Retinal pigment epithelial cell (primary cell): ENCODE measurements around the gene MAN1C1.
"Not testable (repeated sequence)": the region's sequence is repeated elsewhere in the genome, so short reads cannot be mapped to it uniquely, and the experiment has no call there.

Experiments
- DNase-seq: peaks from one replicate; pipeline ENCODE4 v3.0.0-alpha.2; 2010; ENCODE audit warnings: low read depth
- H3K4me3 ChIP-seq: 2 replicates; pipeline ENCODE4 v1.5.1; 2011; ENCODE audit warnings: mild to moderate bottlenecking, low read length, control low read depth, moderate library complexity
- CTCF ChIP-seq: conservative IDR thresholded peaks from 2 replicates; pipeline ENCODE4 v1.5.1; 2011; ENCODE audit warnings: low read depth, low read length, control low read depth, inconsistent platforms

Gene MAN1C1

GRCh38 chr1:25629836-25630235 is 13.2 kb downstream of the MAN1C1 start:
- TF ChIP-seq CTCF, result no peak
- no peak overlapping the region for H3K4me3 ChIP-seq
- no peak for DNase-seq

- no peak for TF ChIP-seq CTCF
- no peak overlapping the region for H3K4me3 ChIP-seq
- DNase-seq, result no peak
Observed at GRCh38 chr1:25631750-25632485, 15.3 kb downstream of the MAN1C1 start.

- TF ChIP-seq CTCF, result no peak
- no peak overlapping the region for H3K4me3 ChIP-seq
- DNase-seq, result no peak
Observed at GRCh38 chr1:25634066-25634465, 17.5 kb downstream of the MAN1C1 start.

GRCh38 chr1:25634896-25635295 is 18.3 kb downstream of the MAN1C1 start:
- DNase-seq, result no peak
- no peak overlapping the region for H3K4me3 ChIP-seq
- no peak for TF ChIP-seq CTCF

- DNase-seq, H3K4me3 ChIP-seq: not testable (repeated sequence)
Observed at GRCh38 chr1:25636141-25636540, 19.6 kb downstream of the MAN1C1 start.

- no peak for TF ChIP-seq CTCF
- no peak overlapping the region for H3K4me3 ChIP-seq
- no peak for DNase-seq
Observed at GRCh38 chr1:25640646-25641328, 24.2 kb downstream of the MAN1C1 start.

- DNase-seq, result no peak
- no peak overlapping the region for H3K4me3 ChIP-seq
- TF ChIP-seq CTCF, result no peak
Observed at GRCh38 chr1:25641329-25641725, 24.7 kb downstream of the MAN1C1 start.
